ENCODE measurements around the gene DUS2. TPM values are rescaled to one million over a fixed set of nuclear protein-coding genes. Genes with fewer than 3 reads are reported as not detected.
A peak's percentile ranks its signal among the peaks of the same experiment; 100 is the strongest.
"Not testable (repeated sequence)": the region's sequence is repeated elsewhere in the genome, so short reads cannot be mapped to it uniquely, and the experiment has no call there.

The DUS2 gene
- total RNA-seq, 2 experiments from 2014 or later, result 19.9 to 32.4 TPM

GRCh38 chr16:67995423-67995822 is 27.7 kb upstream of the DUS2 start:
- BruUV-seq (replicated peaks), result no TSS peak
- Histone ChIP-seq H3K27ac (ENCODE audit: low read depth, low read length, poor library complexity, severe bottlenecking) (no peak overlapping the region), H3K4me1 (ENCODE audit: insufficient read depth, low read length, poor library complexity, severe bottlenecking) (peaks cover 31% of the 10 kb centered on the region), H3K79me2 (ENCODE audit: insufficient read depth, low read depth, low read length) (no peaks in the 10 kb centered on the region), H3K4me2 (ENCODE audit: low read length) (no peak overlapping the region), H3K4me3 (ENCODE audit: low read depth, low read length, poor library complexity, severe bottlenecking) (no peak overlapping the region), H3K9me3 (ENCODE audit: low read length) (no peaks in the 10 kb centered on the region), H3K36me3 (ENCODE audit: insufficient read depth, low read length) (no peaks in the 10 kb centered on the region), H3K9me2 (ENCODE audit: insufficient read depth, low read length) (no peaks in the 10 kb centered on the region), H4K20me1 (ENCODE audit: insufficient read depth, low read length) (no peaks in the 10 kb centered on the region), H2AFZ (ENCODE audit: low read length) (no peak overlapping the region)
- POLR2A ChIA-PET, result interaction anchor here (0.7 kb wide), 1 partner anchor 315 kb away, joined by 3 read pairs; the partner anchor contains the start of genes PRMT7 and SLC7A6OS
- no peak for DNase-seq (ENCODE audit: low spot score)
- TF ChIP-seq EZH2phosphoT487 (IDR thresholded peaks at IDR 0.05; ENCODE audit: borderline replicate concordance, low read depth, low read length), result no peak
- TF ChIP-seq, protein P1, sequence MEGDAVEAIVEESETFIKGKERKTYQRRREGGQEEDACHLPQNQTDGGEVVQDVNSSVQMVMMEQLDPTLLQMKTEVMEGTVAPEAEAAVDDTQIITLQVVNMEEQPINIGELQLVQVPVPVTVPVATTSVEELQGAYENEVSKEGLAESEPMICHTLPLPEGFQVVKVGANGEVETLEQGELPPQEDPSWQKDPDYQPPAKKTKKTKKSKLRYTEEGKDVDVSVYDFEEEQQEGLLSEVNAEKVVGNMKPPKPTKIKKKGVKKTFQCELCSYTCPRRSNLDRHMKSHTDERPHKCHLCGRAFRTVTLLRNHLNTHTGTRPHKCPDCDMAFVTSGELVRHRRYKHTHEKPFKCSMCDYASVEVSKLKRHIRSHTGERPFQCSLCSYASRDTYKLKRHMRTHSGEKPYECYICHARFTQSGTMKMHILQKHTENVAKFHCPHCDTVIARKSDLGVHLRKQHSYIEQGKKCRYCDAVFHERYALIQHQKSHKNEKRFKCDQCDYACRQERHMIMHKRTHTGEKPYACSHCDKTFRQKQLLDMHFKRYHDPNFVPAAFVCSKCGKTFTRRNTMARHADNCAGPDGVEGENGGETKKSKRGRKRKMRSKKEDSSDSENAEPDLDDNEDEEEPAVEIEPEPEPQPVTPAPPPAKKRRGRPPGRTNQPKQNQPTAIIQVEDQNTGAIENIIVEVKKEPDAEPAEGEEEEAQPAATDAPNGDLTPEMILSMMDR (conservative IDR thresholded peaks at IDR 0.05; ENCODE audit: low read length), result no peak
- intact Hi-C loops (cut with micrococcal nuclease; ENCODE audit: unreplicated experiment), result no loop called here
- CTCF ChIA-PET (ENCODE audit: unreplicated experiment), result no interaction called here

DNA sequence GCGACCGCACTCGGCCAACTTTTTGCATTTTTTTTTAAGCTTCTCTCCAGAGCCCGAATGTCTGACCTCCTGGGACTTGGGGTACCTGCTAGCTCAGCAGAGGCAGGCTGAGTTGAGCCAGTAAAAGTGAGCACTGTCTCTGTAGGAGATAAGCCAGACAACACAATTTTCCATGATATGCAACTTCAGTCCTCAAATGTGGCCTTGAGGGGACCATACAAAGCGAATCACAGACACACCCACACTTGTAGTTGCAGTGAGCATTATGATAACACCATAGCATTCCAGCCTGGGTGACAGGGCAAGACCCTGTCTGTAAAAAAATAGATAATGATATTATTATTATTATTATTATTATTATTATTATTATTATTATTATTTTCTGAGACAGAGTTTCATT is 26.4 kb upstream of the DUS2 start:
- Histone ChIP-seq H3K4me1 (ENCODE audit: insufficient read depth, low read length, poor library complexity, severe bottlenecking) (peaks cover 35% of the 10 kb centered on the region), H3K36me3 (ENCODE audit: insufficient read depth, low read length) (no peaks in the 10 kb centered on the region), H3K79me2 (ENCODE audit: insufficient read depth, low read depth, low read length) (no peaks in the 10 kb centered on the region), H2AFZ (ENCODE audit: low read length) (no peak overlapping the region), H4K20me1 (ENCODE audit: insufficient read depth, low read length) (no peaks in the 10 kb centered on the region), H3K27ac (ENCODE audit: low read depth, low read length, poor library complexity, severe bottlenecking) (no peak overlapping the region), H3K4me3 (ENCODE audit: low read depth, low read length, poor library complexity, severe bottlenecking) (no peak overlapping the region), H3K9me2 (ENCODE audit: insufficient read depth, low read length) (no peaks in the 10 kb centered on the region), H3K9me3 (ENCODE audit: low read length) (no peaks in the 10 kb centered on the region), H3K4me2 (ENCODE audit: low read length) (no peak overlapping the region)
- intact Hi-C loops (cut with micrococcal nuclease; ENCODE audit: unreplicated experiment), result no loop called here
- no TSS peak for BruUV-seq (replicated peaks)
- POLR2A ChIA-PET, result interaction anchor here (0.7 kb wide), 1 partner anchor 73 kb away, joined by 3 read pairs; no protein-coding TSS in a partner anchor
- CTCF ChIA-PET (ENCODE audit: unreplicated experiment), result no interaction called here
- DNase-seq (ENCODE audit: low spot score), result no peak
- TF ChIP-seq EZH2phosphoT487 (IDR thresholded peaks at IDR 0.05; ENCODE audit: borderline replicate concordance, low read depth, low read length), result no peak
- TF ChIP-seq, protein P1 (conservative IDR thresholded peaks at IDR 0.05; ENCODE audit: low read length), result no peak

GRCh38 chr16:67998231-67998778 is 24.8 kb upstream of the DUS2 start:
- H3K9me2 ChIP-seq (ENCODE audit: insufficient read depth, low read length); H3K4me2 ChIP-seq (ENCODE audit: low read length); H3K27ac ChIP-seq (ENCODE audit: low read depth, low read length, poor library complexity, severe bottlenecking); H3K79me2 ChIP-seq (ENCODE audit: insufficient read depth, low read depth, low read length); intact Hi-C loops (cut with micrococcal nuclease; ENCODE audit: unreplicated experiment); BruUV-seq (replicated peaks); DNase-seq (ENCODE audit: low spot score); H2AFZ ChIP-seq (ENCODE audit: low read length); H4K20me1 ChIP-seq (ENCODE audit: insufficient read depth, low read length); H3K9me3 ChIP-seq (ENCODE audit: low read length); H3K4me3 ChIP-seq (ENCODE audit: low read depth, low read length, poor library complexity, severe bottlenecking); H3K36me3 ChIP-seq (ENCODE audit: insufficient read depth, low read length): not testable (repeated sequence)
- ChIA-PET POLR2A (interaction anchor here (0.6 to 3.9 kb wide), 7 partner anchors 11 to 480 kb away, joined by 3 to 21 read pairs (median 4); partner anchors contain the start of genes DDX28 and DUS2), CTCF (ENCODE audit: unreplicated experiment) (interaction anchor here (0.6 to 1.0 kb wide), 3 partner anchors 32 to 253 kb away, joined by 3 to 6 read pairs (median 4); no protein-coding TSS in a partner anchor)
- H3K4me1 ChIP-seq (ENCODE audit: insufficient read depth, low read length, poor library complexity, severe bottlenecking), result peaks cover 27% of the 10 kb centered on the region

DNA sequence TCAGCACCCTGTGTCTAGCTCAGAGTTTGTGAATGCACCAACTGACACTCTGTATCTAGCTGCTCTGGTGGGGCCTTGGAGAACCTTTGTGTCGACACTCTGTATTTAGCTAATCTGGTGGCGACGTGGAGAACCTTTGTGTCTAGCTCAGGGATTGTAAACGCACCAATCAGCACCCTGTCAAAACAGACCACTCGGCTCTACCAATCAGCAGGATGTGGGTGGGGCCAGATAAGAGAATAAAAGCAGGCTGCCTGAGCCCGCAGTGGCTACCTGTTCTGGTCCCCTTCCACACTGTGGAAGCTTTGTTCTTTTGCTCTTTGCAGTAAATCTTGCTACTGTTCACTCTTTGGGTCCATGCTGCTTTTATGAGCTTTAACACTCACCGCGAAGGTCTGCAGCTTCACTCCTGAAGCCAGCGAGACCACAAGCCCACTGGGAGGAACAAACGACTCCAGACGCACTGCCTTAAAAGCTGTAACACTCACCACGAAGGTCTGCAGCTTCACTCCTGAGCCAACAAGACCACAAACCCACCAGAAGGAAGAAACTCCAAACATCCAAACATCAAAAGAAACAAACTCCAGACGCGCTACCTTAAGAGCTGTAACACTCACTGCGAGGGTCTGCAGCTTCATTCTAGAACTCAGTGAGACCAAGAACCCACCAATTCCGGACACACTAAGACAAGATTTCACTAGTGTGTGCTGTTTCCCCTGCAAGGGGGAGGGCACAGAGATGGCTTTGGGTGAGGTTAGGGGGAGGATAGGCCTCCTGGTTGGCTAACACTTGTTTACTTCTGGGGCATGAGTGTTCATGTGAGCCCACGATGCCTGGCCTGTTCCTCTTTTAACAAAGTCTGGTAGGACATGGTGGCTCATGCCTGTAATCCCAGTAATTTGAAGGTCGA is 24.1 kb upstream of the DUS2 start, which contains the start of gene DPEP2:
Gene DPEP2 (minus strand): TSS at position 706 of the 910 bp plus-strand sequence. CDS start 6,272 bp downstream, outside the sequence.
- H3K9me3 ChIP-seq (ENCODE audit: low read length); BruUV-seq (replicated peaks); intact Hi-C loops (cut with micrococcal nuclease; ENCODE audit: unreplicated experiment); H3K79me2 ChIP-seq (ENCODE audit: insufficient read depth, low read depth, low read length); H3K36me3 ChIP-seq (ENCODE audit: insufficient read depth, low read length); H4K20me1 ChIP-seq (ENCODE audit: insufficient read depth, low read length); H3K9me2 ChIP-seq (ENCODE audit: insufficient read depth, low read length): not testable (repeated sequence)
- CTCF ChIA-PET (ENCODE audit: unreplicated experiment), result interaction anchor here (0.6 kb wide), 2 partner anchors 33 to 253 kb away, joined by 4 to 6 read pairs; no protein-coding TSS in a partner anchor
- H3K27ac ChIP-seq (ENCODE audit: low read depth, low read length, poor library complexity, severe bottlenecking), result peak within 1 kb of the TSS; percentile 34
- DNase-seq (ENCODE audit: low spot score), result peak; percentile 40
- H3K4me3 ChIP-seq (ENCODE audit: low read depth, low read length, poor library complexity, severe bottlenecking), result peak within 1 kb of the TSS; percentile 14
- peak within 1 kb of the TSS; percentile 63 for H3K4me2 ChIP-seq (ENCODE audit: low read length)
- peak within 1 kb of the TSS; percentile 84 for H2AFZ ChIP-seq (ENCODE audit: low read length)
- POLR2A ChIA-PET, result interaction anchor here (0.6 to 3.9 kb wide), 6 partner anchors 12 to 481 kb away, joined by 3 to 21 read pairs (median 4); partner anchors contain the start of genes DDX28 and DUS2
- H3K4me1 ChIP-seq (ENCODE audit: insufficient read depth, low read length, poor library complexity, severe bottlenecking), result peaks cover 20% of the 10 kb centered on the region

Data from OCI-LY7 (cell line).